Cardiac muscle cell (in vitro differentiated cells and primary cell): ENCODE measurements around the gene AFTPH. TPM values are rescaled to one million over a fixed set of nuclear protein-coding genes. Genes with fewer than 3 reads are reported as not detected.

Experiments used
- DNase-seq, 2 donors: peaks; one replicate each; pipeline versions ENCODE4 v3.0.0 to v3.0.0-alpha.2; 2010 to 2017; ENCODE audit warnings: low read depth in 1 of 2, low spot score in 1 of 2
- H3K27ac ChIP-seq: fragments of 200-600 bp; sonication (generic); 2 replicates; pipeline ENCODE4 v1.5.1; 2016
- H3K27me3 ChIP-seq: fragments of 200-600 bp; sonication (generic); 2 replicates; pipeline ENCODE4 v1.6.0; 2016; ENCODE audit warnings: control low read depth
- H3K36me3 ChIP-seq: fragments of 200-600 bp; sonication (generic); 2 replicates; pipeline ENCODE4 v1.5.1; 2016; ENCODE audit warnings: control low read depth
- H3K4me1 ChIP-seq: fragments of 200-600 bp; sonication (generic); 2 replicates; pipeline ENCODE4 v1.8.1; 2017; ENCODE audit warnings: low read depth, mild to moderate bottlenecking, mixed run types
- H3K4me3 ChIP-seq: fragments of 200-600 bp; sonication (generic); 2 replicates; pipeline ENCODE4 v1.5.1; 2016; ENCODE audit warnings: mild to moderate bottlenecking
- H3K9me3 ChIP-seq: fragments of 200-600 bp; sonication (generic); 2 replicates; pipeline ENCODE4 v1.5.1; 2017; ENCODE audit warnings: low read depth, mild to moderate bottlenecking, control low read depth
- CTCF ChIP-seq: IDR thresholded peaks from 2 replicates; pipeline ENCODE4 v1.5.1; 2012; ENCODE audit warnings: low read depth, mild to moderate bottlenecking, low read length
- polyA plus RNA-seq: library from polyadenylated mRNA; unstranded; fragments of >200 nt; fragmentation: Nextera tagmentation; extraction: Ambion mirVana; gene quantifications from 2 replicates; pipeline ENCODE4 v1.2.1, GENCODE V29; 2016
- total RNA-seq: library from RNA; depleted of rRNA; stranded (reverse); fragments of >200 nt; gene quantifications from 2 replicates; pipeline ENCODE4 v1.2.3, GENCODE V29; 2016

AFTPH gene
- total and polyA plus RNA-seq, 2 experiments from 2014 or later: 7.1 to 18.5 TPM

DNA sequence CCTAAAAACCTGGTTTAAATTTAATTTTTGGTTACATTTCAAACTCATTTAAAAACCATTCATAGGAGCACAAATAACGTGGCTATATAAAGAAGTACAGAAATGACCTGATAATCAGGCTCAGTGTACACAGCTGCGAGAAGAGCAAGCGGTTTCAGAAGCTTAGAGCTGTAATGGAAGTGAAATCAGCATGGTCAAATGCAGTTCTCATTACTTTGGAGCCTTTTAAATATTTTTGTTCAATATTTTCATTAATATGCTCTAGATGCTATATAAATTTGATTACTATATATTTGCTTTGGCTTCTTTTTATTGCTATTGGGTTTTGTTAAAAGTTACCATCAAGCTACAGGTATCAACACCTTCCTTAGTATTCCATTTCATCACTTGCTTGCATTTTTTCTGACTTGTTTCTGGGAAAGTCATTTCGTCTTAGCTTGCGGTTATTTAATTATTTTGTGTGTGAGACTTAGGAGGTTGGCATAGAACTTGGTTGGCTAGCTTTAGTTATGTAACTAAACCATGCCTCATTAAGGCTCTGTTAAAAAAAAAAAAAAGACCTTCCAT lies 58.7 kb downstream of the AFTPH start:
- H3K27me3 ChIP-seq: no peaks in the 10 kb centered on the region
- TF ChIP-seq CTCF: no peak
- no peak overlapping the region for H3K4me3 ChIP-seq
- H3K36me3 ChIP-seq: peaks cover 11% of the 10 kb centered on the region
- no peak for DNase-seq
- H3K27ac ChIP-seq: no peak overlapping the region
- H3K9me3 ChIP-seq: no peaks in the 10 kb centered on the region
- H3K4me1 ChIP-seq: no peaks in the 10 kb centered on the region

DNA sequence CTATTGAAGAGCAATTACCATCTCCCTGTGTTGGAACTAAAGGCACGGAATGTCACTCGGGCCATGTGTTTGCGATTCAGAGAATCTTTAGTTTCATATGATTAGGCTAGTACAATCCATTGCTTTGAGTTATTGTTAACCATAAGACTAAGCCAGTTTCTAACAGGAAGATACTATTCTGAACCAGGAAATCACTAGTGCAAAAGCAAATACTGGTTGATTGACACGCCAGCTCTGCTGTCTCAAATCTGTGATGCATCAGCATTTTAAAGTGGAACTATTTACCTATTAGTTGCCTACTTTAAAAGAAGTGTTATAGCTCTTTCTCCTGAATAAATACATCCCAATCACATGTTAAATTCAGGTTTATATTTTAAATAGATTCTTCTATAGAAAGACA lies 61.9 kb downstream of the AFTPH start:
- TF ChIP-seq CTCF: no peak
- no peaks in the 10 kb centered on the region for H3K27me3 ChIP-seq

GRCh38 chr2:64586883-64587481 lies 62.9 kb downstream of the AFTPH start:
- no peak overlapping the region for H3K4me3 ChIP-seq
- H3K36me3 ChIP-seq: peaks cover 40% of the 10 kb centered on the region
- no peak overlapping the region for H3K27ac ChIP-seq
- H3K4me1 ChIP-seq: no peaks in the 10 kb centered on the region
- H3K9me3 ChIP-seq: no peaks in the 10 kb centered on the region
- H3K27me3 ChIP-seq: no peaks in the 10 kb centered on the region
- peak; percentile 65 for TF ChIP-seq CTCF
- DNase-seq: peak; percentile 59 to 71

More for the DNA sequence above, 61.9 kb downstream of the AFTPH start:
- no peak overlapping the region for H3K27ac ChIP-seq
- DNase-seq: no peak
- H3K4me3 ChIP-seq: no peak overlapping the region
- no peaks in the 10 kb centered on the region for H3K9me3 ChIP-seq
- H3K4me1 ChIP-seq: no peaks in the 10 kb centered on the region
- peaks cover 30% of the 10 kb centered on the region for H3K36me3 ChIP-seq

DNA sequence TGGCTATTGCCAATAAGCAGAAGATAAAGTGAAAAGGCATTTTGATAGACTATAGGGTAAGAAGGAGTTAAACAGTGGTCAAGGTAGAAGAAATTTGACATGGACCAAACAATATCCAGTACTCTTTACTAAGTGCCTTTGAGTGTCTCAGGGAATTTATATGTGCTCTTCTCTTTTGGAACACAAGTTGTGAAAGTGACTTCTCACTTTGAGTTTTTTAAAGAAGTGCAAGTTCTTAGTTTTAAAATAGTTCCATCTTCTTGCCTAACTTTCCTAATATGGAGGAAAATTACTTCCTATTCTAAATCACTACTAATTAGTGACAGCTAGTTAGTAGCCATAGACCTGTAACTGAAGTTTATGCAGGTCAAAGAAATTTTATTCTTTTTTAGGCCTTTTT lies 63.4 kb downstream of the AFTPH start:
- TF ChIP-seq CTCF: no peak
- Histone ChIP-seq H3K36me3 (peaks cover 45% of the 10 kb centered on the region), H3K4me3 (no peak overlapping the region), H3K27me3 (no peaks in the 10 kb centered on the region), H3K4me1 (no peaks in the 10 kb centered on the region), H3K9me3 (no peaks in the 10 kb centered on the region), H3K27ac (no peak overlapping the region)
- no peak for DNase-seq

- Histone ChIP-seq H3K36me3 (peaks cover 38% of the 10 kb centered on the region), H3K4me1 (no peaks in the 10 kb centered on the region), H3K27ac (no peak overlapping the region), H3K9me3 (no peaks in the 10 kb centered on the region), H3K27me3 (no peaks in the 10 kb centered on the region), H3K4me3 (no peak overlapping the region)
- TF ChIP-seq CTCF: no peak
- DNase-seq: no peak
These were observed 67.1 kb downstream of the AFTPH start for GRCh38 chr2:64591188-64591587.
